Measurements from ENCODE around the gene PTPRN2. TPM values are rescaled to one million over a fixed set of nuclear protein-coding genes. Genes with fewer than 3 reads are reported as not detected.
"Not testable (repeated sequence)": the region's sequence is repeated elsewhere in the genome, so short reads cannot be mapped to it uniquely, and the experiment has no call there.

PTPRN2 gene
- total and polyA plus RNA-seq, 2 donors: 1.7 to 1.9 TPM

DNA sequence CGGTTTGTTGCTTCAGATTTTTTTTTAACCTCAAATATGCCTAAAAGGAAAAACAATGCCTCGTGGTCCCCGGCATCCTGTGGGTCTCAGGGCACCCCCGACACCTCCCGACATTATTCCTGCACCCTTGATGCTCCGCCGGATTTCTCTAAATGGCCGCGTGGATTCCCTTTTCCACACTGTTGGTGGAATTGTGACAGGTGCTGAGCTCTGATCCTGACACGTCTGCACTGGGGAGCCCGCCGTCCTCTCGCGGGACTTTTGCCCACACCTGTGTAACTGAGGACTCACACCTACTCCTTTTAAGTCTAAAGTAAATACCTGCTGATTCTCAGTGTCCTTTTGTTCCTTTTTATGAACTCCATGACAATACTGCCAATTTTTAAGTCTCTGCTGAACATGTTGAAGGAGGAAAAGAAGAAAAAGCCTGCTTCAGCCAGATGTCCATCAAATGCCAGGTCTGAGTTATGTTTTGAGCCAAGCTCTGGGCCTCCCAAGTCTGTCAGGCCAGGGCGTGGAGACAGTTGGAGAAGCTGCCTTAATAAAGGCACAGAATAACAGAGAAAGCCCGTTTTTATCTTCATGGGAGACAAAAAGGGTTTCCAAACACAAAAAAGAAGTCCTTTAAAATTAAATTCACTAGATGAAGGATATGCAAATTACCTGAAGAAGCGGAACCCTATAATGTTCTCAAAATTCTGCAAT, 682.6 kb downstream of the PTPRN2 start:
- Histone ChIP-seq H3K27me3 (ENCODE audit: control insufficient read depth in 2 of 2, insufficient read depth in 1 of 2, low read length in 1 of 2) (peaks cover 0 to 3% of the 10 kb centered on the region in 2 donors), H3K4me1 (ENCODE audit: control insufficient read depth in 2 of 2, insufficient read depth in 2 of 2, low read length in 2 of 2) (no peaks in the 10 kb centered on the region), H3K27ac (ENCODE audit: low read depth in 1 of 2, low read length in 1 of 2) (no peak overlapping the region), H3K4me3 (ENCODE audit: low read length in 2 of 2) (no peak overlapping the region), H3K36me3 (ENCODE audit: control insufficient read depth in 2 of 2, insufficient read depth in 2 of 2, low read length in 1 of 2) (no peaks in the 10 kb centered on the region), H3K9me3 (ENCODE audit: control insufficient read depth in 2 of 2, insufficient read depth in 1 of 2, low read length in 1 of 2) (no peaks in the 10 kb centered on the region)
- 81% methylated on average over 17 of the region's 17 CpGs for WGBS
- no peak for DNase-seq (ENCODE audit: low read depth in 6 of 9, low spot score in 9 of 9)

DNA sequence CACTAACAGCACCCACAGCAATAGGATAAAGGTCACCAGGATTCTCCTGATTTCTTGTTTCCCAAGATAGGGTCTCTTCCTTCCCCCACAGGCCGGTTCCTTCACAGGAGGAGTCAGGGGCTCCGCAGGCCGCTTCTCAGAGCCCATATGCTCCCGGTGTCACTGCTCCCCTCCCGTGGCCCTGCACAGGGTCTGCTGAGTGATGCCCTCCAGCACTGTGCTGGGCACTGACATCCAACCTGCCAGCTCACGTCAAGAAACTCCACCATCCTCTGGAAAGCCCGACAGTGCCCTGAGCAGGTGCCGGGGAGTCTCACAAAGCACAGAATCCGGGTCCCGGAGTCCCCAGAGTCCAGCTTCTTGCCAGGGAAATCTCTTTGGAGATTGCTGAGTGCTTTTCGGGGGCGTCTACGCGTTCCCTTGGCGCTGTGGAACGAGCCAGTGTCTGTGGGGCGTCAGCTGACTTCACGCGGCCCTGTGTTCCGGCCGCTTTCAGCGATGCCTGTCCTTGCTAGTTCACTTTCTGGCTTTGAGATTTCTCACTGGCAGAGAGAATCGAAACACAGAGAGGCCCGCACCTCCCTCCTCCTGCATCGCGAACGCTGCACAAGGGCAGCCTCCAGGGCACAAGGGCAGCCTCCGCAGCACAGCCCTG, 683.3 kb downstream of the PTPRN2 start:
- DNase-seq (ENCODE audit: low read depth in 6 of 9, low spot score in 9 of 9): no peak
- 89% methylated on average over 28 of the region's 28 CpGs for WGBS
- Histone ChIP-seq H3K27me3 (ENCODE audit: control insufficient read depth in 2 of 2, insufficient read depth in 1 of 2, low read length in 1 of 2) (peaks cover 0 to 3% of the 10 kb centered on the region in 2 donors), H3K4me1 (ENCODE audit: control insufficient read depth in 2 of 2, insufficient read depth in 2 of 2, low read length in 2 of 2) (no peaks in the 10 kb centered on the region), H3K36me3 (ENCODE audit: control insufficient read depth in 2 of 2, insufficient read depth in 2 of 2, low read length in 1 of 2) (no peaks in the 10 kb centered on the region), H3K4me3 (ENCODE audit: low read length in 2 of 2) (no peak overlapping the region), H3K9me3 (ENCODE audit: control insufficient read depth in 2 of 2, insufficient read depth in 1 of 2, low read length in 1 of 2) (no peaks in the 10 kb centered on the region), H3K27ac (ENCODE audit: low read depth in 1 of 2, low read length in 1 of 2) (no peak overlapping the region)

DNA sequence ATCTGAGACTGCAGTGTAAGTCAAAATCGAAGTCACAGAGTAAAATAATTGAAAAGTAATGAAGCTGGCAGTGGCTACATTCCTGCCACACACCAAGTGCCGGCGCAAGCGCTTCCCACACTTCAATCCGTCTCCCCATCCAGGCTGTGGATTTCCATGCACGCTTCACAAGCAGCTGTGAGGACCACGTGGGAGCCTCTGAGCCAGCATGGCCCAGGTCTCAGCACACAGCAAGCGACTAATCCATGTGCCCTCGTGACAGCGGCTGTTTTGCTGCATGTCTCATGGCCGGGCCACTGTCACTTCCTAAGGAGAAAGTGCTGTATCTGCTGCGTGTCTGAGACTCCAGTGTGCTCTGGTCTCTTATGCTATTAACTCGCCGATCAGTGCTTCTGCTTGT, 683.9 kb downstream of the PTPRN2 start:
- H3K36me3 ChIP-seq (ENCODE audit: control insufficient read depth in 2 of 2, insufficient read depth in 2 of 2, low read length in 1 of 2): no peaks in the 10 kb centered on the region
- no peaks in the 10 kb centered on the region for H3K4me1 ChIP-seq (ENCODE audit: control insufficient read depth in 2 of 2, insufficient read depth in 2 of 2, low read length in 2 of 2)
- DNase-seq (ENCODE audit: low read depth in 6 of 9, low spot score in 9 of 9): no peak
- H3K4me3 ChIP-seq (ENCODE audit: low read length in 2 of 2): no peak overlapping the region
- peaks cover 0 to 3% of the 10 kb centered on the region in 2 donors for H3K27me3 ChIP-seq (ENCODE audit: control insufficient read depth in 2 of 2, insufficient read depth in 1 of 2, low read length in 1 of 2)
- no peak overlapping the region for H3K27ac ChIP-seq (ENCODE audit: low read depth in 1 of 2, low read length in 1 of 2)
- no peaks in the 10 kb centered on the region for H3K9me3 ChIP-seq (ENCODE audit: control insufficient read depth in 2 of 2, insufficient read depth in 1 of 2, low read length in 1 of 2)
- 89% methylated on average over 14 of the region's 14 CpGs for WGBS

DNA sequence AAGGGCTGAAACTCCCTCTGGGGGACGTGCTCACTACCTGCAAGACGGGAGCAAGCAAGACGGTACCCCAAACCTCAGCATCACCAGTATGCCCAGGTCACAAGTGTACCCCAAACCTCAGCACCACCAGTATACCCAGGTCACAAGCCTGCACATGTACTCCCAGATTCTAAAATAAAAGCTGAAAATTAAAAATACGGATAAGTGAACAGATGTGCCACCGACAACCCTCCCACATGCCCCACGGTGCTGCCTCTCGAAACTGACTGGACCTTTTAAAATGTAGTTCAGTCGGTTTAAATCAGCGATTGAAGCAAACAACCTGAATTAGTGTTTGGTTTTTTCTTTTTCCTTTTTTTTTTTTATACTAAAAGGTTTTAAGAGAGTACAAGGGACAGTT, 684.3 kb downstream of the PTPRN2 start:
- Histone ChIP-seq H3K9me3 (ENCODE audit: control insufficient read depth in 2 of 2, insufficient read depth in 1 of 2, low read length in 1 of 2) (no peaks in the 10 kb centered on the region), H3K4me3 (ENCODE audit: low read length in 2 of 2) (no peak overlapping the region), H3K36me3 (ENCODE audit: control insufficient read depth in 2 of 2, insufficient read depth in 2 of 2, low read length in 1 of 2) (no peaks in the 10 kb centered on the region), H3K27ac (ENCODE audit: low read depth in 1 of 2, low read length in 1 of 2) (no peak overlapping the region), H3K27me3 (ENCODE audit: control insufficient read depth in 2 of 2, insufficient read depth in 1 of 2, low read length in 1 of 2) (peaks cover 0 to 3% of the 10 kb centered on the region in 2 donors), H3K4me1 (ENCODE audit: control insufficient read depth in 2 of 2, insufficient read depth in 2 of 2, low read length in 2 of 2) (no peaks in the 10 kb centered on the region)
- no peak for DNase-seq (ENCODE audit: low read depth in 6 of 9, low spot score in 9 of 9)
- WGBS: 93% methylated on average over 9 of the region's 9 CpGs

DNA sequence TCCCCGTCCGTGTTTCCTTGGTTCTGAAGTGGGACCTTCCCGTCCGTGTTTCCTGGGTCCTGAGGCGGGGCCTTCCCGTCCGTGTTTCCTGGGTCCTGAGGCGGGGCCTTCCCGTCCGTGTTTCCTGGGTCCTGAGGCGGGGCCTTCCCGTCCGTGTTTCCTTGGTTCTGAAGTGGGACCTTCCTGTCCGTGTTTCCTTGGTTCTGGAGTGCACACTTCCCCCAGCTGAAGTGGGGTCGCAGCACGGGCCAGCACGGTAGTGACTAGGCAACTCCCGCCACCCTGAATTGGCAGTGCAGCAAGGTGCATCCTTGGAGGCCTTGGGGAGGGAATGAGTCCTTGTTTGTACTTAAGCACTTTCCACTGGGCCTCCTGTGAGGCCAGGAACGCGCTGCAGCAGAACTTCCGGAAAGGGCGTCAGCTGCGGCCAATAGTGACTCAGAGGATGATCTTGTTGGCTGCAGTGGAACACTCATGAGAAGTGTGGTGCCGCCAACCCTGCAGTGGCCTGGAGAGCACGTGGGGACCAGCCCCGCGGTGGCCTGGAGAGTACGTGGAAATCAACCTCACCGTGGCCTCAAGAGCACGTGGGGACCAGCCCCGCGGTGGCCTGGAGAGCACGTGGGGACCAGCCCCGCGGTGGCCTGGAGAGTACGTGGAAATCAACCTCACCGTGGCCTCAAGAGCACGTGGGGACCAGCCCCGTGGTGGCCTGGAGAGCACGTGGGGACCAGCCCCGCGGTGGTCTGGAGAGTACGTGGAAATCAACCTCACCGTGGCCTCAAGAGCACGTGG, 685.6 kb downstream of the PTPRN2 start:
- DNase-seq (ENCODE audit: low read depth in 6 of 9, low spot score in 9 of 9); H3K9me3 ChIP-seq (ENCODE audit: control insufficient read depth in 2 of 2, insufficient read depth in 1 of 2, low read length in 1 of 2); H3K27ac ChIP-seq (ENCODE audit: low read depth in 1 of 2, low read length in 1 of 2); H3K27me3 ChIP-seq (ENCODE audit: control insufficient read depth in 2 of 2, insufficient read depth in 1 of 2, low read length in 1 of 2); H3K4me3 ChIP-seq (ENCODE audit: low read length in 2 of 2); H3K4me1 ChIP-seq (ENCODE audit: control insufficient read depth in 2 of 2, insufficient read depth in 2 of 2, low read length in 2 of 2); H3K36me3 ChIP-seq (ENCODE audit: control insufficient read depth in 2 of 2, insufficient read depth in 2 of 2, low read length in 1 of 2): not testable (repeated sequence)
- 94% methylated on average over 41 of the region's 45 CpGs for WGBS

DNA sequence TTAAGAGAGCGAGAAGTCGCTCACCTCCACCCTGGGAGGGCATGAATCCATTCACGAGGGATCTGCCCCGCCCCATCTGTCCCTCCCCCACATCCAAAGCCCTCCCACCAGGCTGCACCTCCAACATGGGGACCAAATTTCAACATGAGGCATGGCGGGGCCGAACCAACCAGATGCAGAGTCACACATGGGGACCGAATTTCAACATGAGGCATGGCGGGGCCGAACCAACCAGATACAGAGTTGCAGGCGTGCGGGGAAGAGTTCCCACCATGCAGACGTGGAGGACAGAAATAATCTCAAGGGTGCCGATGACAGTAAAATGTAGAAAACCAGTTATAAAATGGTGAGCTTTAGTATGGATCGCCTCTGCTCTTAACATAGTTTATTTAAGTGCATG, 686.5 kb downstream of the PTPRN2 start:
- no peak for DNase-seq (ENCODE audit: low read depth in 6 of 9, low spot score in 9 of 9)
- Histone ChIP-seq H3K27ac (ENCODE audit: low read depth in 1 of 2, low read length in 1 of 2) (no peak overlapping the region), H3K9me3 (ENCODE audit: control insufficient read depth in 2 of 2, insufficient read depth in 1 of 2, low read length in 1 of 2) (no peaks in the 10 kb centered on the region), H3K4me3 (ENCODE audit: low read length in 2 of 2) (no peak overlapping the region), H3K36me3 (ENCODE audit: control insufficient read depth in 2 of 2, insufficient read depth in 2 of 2, low read length in 1 of 2) (no peaks in the 10 kb centered on the region), H3K4me1 (ENCODE audit: control insufficient read depth in 2 of 2, insufficient read depth in 2 of 2, low read length in 2 of 2) (no peaks in the 10 kb centered on the region), H3K27me3 (ENCODE audit: control insufficient read depth in 2 of 2, insufficient read depth in 1 of 2, low read length in 1 of 2) (peaks cover 0 to 3% of the 10 kb centered on the region in 2 donors)
- WGBS: 93% methylated on average over 14 of the region's 14 CpGs

DNA sequence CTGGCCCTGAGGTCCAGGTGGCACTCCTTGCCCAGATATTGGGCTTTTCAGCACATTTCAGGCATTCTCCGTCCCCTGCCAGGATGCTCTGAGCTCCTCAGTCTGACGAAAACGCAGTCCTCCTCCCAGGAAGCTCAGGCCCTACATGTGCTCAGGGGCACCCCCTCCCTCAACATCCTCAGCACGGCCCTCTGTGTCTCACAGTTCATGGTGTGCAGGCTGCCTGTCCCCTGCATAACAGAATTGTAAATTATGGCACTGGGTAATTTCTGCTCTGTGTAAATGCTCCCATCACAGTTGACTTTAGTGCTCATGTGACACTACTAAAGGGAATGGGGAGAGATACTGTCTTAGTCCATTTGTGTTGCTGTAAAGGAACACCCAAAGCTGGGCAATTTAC, 687.1 kb downstream of the PTPRN2 start:
- WGBS: 90% methylated on average over 4 of the region's 4 CpGs

DNA sequence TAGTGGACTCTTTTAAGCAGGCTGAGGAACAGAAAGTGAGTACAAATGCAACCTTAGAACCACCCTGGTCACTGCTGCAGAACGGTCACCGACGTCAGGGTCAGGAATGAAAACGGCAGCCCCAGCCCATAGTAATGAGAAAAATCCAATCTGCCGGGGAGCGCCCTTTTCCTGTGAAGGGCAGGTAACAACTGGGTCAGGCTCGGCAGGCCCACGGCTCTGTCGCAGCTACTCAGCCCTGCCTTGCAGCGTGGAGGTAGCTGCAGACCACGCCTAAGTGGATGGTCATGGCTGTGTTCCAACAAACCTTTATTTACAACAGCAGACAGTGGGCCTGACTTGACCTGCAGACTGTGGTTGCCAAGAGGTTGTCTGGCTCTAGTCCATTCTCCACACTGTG, 687.6 kb downstream of the PTPRN2 start:
- Histone ChIP-seq H3K4me1 (ENCODE audit: control insufficient read depth in 2 of 2, insufficient read depth in 2 of 2, low read length in 2 of 2) (no peaks in the 10 kb centered on the region), H3K27me3 (ENCODE audit: control insufficient read depth in 2 of 2, insufficient read depth in 1 of 2, low read length in 1 of 2) (peaks cover 0 to 3% of the 10 kb centered on the region in 2 donors), H3K27ac (ENCODE audit: low read depth in 1 of 2, low read length in 1 of 2) (no peak overlapping the region), H3K4me3 (ENCODE audit: low read length in 2 of 2) (no peak overlapping the region), H3K9me3 (ENCODE audit: control insufficient read depth in 2 of 2, insufficient read depth in 1 of 2, low read length in 1 of 2) (no peaks in the 10 kb centered on the region), H3K36me3 (ENCODE audit: control insufficient read depth in 2 of 2, insufficient read depth in 2 of 2, low read length in 1 of 2) (no peaks in the 10 kb centered on the region)
- 84% methylated on average over 11 of the region's 11 CpGs for WGBS
- DNase-seq (ENCODE audit: low read depth in 6 of 9, low spot score in 9 of 9): no peak

More for the DNA sequence above, 687.1 kb downstream of the PTPRN2 start:
- DNase-seq (ENCODE audit: low read depth in 6 of 9, low spot score in 9 of 9): no peak
- Histone ChIP-seq H3K36me3 (ENCODE audit: control insufficient read depth in 2 of 2, insufficient read depth in 2 of 2, low read length in 1 of 2) (no peaks in the 10 kb centered on the region), H3K4me3 (ENCODE audit: low read length in 2 of 2) (no peak overlapping the region), H3K9me3 (ENCODE audit: control insufficient read depth in 2 of 2, insufficient read depth in 1 of 2, low read length in 1 of 2) (no peaks in the 10 kb centered on the region), H3K4me1 (ENCODE audit: control insufficient read depth in 2 of 2, insufficient read depth in 2 of 2, low read length in 2 of 2) (no peaks in the 10 kb centered on the region), H3K27ac (ENCODE audit: low read depth in 1 of 2, low read length in 1 of 2) (no peak overlapping the region), H3K27me3 (ENCODE audit: control insufficient read depth in 2 of 2, insufficient read depth in 1 of 2, low read length in 1 of 2) (peaks cover 0 to 3% of the 10 kb centered on the region in 2 donors)

Measured in thymus (tissue), 11 donors.